GM19193 (cell line): Measurements from ENCODE around the gene TMEM220.

Experiments
- POLR2A ChIP-seq: IDR thresholded peaks from 4 replicates; pipeline ENCODE4 v1.6.1; 2011; ENCODE audit not compliant: insufficient read depth, insufficient read length; ENCODE audit errors: extremely low read depth

The TMEM220 gene

GRCh38 chr17:10741416-10742135 lies 11.8 kb upstream of the TMEM220 start:
- no peak for TF ChIP-seq POLR2A

- no peak for TF ChIP-seq POLR2A
Observed at GRCh38 chr17:10739386-10739785, 9.6 kb upstream of the TMEM220 start.

- TF ChIP-seq POLR2A = no peak
Observed at GRCh38 chr17:10738521-10739258, 8.9 kb upstream of the TMEM220 start.

GRCh38 chr17:10737736-10738135 lies 7.9 kb upstream of the TMEM220 start:
- no peak for TF ChIP-seq POLR2A

- TF ChIP-seq POLR2A = no peak
Observed at GRCh38 chr17:10737168-10737622, 7.4 kb upstream of the TMEM220 start.

- TF ChIP-seq POLR2A = no peak
Observed at GRCh38 chr17:10735821-10736220, 6.0 kb upstream of the TMEM220 start.

GRCh38 chr17:10735251-10735650 lies 5.4 kb upstream of the TMEM220 start:
- no peak for TF ChIP-seq POLR2A

- TF ChIP-seq POLR2A = no peak
Observed at GRCh38 chr17:10733666-10734065, 3.8 kb upstream of the TMEM220 start.

- TF ChIP-seq POLR2A = no peak
Observed at GRCh38 chr17:10731408-10731879, 1.6 kb upstream of the TMEM220 start.

- no peak for TF ChIP-seq POLR2A
Observed at GRCh38 chr17:10728331-10728892, 1.4 kb downstream of the TMEM220 start.

- TF ChIP-seq POLR2A = no peak
Observed at GRCh38 chr17:10727192-10727591, 2.6 kb downstream of the TMEM220 start.

GRCh38 chr17:10726196-10726595 lies 3.6 kb downstream of the TMEM220 start:
- TF ChIP-seq POLR2A = no peak

- TF ChIP-seq POLR2A = no peak
Observed at GRCh38 chr17:10725262-10725661, 4.6 kb downstream of the TMEM220 start.

GRCh38 chr17:10724546-10725195 lies 5.2 kb downstream of the TMEM220 start:
- no peak for TF ChIP-seq POLR2A

GRCh38 chr17:10718547-10718946 lies 11.3 kb downstream of the TMEM220 start:
- TF ChIP-seq POLR2A = no peak
